Colonic mucosa (tissue), 4 donors: ENCODE data around the gene ARPC2. TPM values are rescaled to one million over a fixed set of nuclear protein-coding genes. Genes with fewer than 3 reads are reported as not detected.
A peak's percentile ranks its signal among the peaks of the same experiment; 100 is the strongest.

Source experiments
- DNase-seq: peaks from one replicate; pipeline ENCODE4 v3.0.0-alpha.2; 2020
- H3K27ac ChIP-seq: fragments of 200-600 bp; one replicate; pipeline ENCODE4 v1.8.0; 2021
- H3K27me3 ChIP-seq: fragments of 200-600 bp; one replicate; pipeline ENCODE4 v1.8.0; 2021
- H3K36me3 ChIP-seq: fragments of 200-600 bp; one replicate; pipeline ENCODE4 v1.8.0; 2021
- H3K4me1 ChIP-seq: fragments of 200-600 bp; one replicate; pipeline ENCODE4 v1.8.0; 2021; ENCODE audit warnings: mild to moderate bottlenecking
- H3K4me3 ChIP-seq: fragments of 200-600 bp; one replicate; pipeline ENCODE4 v1.8.0; 2021
- H3K9ac ChIP-seq, 2 donors: one replicate each; pipeline ENCODE4 v1.7.0; 2013; ENCODE audit warnings: control low read depth in 2 of 2, low read depth in 2 of 2, low read length in 2 of 2
- H3K9me3 ChIP-seq: fragments of 200-600 bp; one replicate; pipeline ENCODE4 v1.8.0; 2021
- intact Hi-C: fragments of 100-400 bp; cut with DNase I; formaldehyde crosslinking; loops from one replicate; pipeline ENCODE4 v1.14.1; 2022
- total RNA-seq, 2 donors: library from RNA; stranded (reverse); fragmentation: NEBNext Ultra II Directional in 1 of 2; extraction: Animal tissue kit (Norgen Biotek cat#: 25700) in 1 of 2; gene quantifications; one replicate each; pipeline ENCODE4 v1.2.1, GENCODE V29; 2021
- TF ChIP-seq, protein P1 (sequence below): fragments of 200-600 bp; IDR thresholded peaks from one replicate; pipeline ENCODE4 v1.8.0; 2022; ENCODE audit warnings: antibody characterized with exemption, mild to moderate bottlenecking
- donor health status: healthy.
- donor health status: DM: no; HTN: no; CAD: no.
- donor health status: DM: no; HTN: no; CAD: no.

ARPC2 gene
- total RNA-seq, 2 donors from 2014 or later = 282 to 346 TPM

DNA sequence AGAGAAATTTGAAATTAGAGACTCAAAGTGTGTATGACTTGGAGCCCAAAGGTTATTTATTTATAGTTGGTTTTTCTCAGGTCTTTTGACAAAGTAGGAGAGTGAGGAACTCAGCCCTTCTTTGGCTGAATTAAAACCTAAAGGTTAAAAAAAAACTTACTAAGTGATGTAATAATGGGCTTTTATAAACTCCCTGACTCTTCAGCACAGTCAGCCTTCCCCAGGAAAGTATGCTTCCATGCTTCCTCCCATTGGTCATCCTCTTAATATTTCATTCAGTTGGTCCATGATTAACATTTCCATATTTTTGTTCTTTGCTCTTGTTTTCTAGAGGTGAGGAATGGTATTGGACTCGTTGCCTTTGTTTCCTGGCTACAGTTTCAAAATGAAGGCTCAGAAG, 7.2 kb downstream of the ARPC2 start:
- H3K4me1 ChIP-seq = peaks cover 18% of the 10 kb centered on the region
- TF ChIP-seq, protein P1, sequence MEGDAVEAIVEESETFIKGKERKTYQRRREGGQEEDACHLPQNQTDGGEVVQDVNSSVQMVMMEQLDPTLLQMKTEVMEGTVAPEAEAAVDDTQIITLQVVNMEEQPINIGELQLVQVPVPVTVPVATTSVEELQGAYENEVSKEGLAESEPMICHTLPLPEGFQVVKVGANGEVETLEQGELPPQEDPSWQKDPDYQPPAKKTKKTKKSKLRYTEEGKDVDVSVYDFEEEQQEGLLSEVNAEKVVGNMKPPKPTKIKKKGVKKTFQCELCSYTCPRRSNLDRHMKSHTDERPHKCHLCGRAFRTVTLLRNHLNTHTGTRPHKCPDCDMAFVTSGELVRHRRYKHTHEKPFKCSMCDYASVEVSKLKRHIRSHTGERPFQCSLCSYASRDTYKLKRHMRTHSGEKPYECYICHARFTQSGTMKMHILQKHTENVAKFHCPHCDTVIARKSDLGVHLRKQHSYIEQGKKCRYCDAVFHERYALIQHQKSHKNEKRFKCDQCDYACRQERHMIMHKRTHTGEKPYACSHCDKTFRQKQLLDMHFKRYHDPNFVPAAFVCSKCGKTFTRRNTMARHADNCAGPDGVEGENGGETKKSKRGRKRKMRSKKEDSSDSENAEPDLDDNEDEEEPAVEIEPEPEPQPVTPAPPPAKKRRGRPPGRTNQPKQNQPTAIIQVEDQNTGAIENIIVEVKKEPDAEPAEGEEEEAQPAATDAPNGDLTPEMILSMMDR = no peak
- intact Hi-C loops = no loop called here
- no peak overlapping the region for H3K27ac ChIP-seq
- H3K9ac ChIP-seq = no peak overlapping the region
- H3K27me3 ChIP-seq = no peaks in the 10 kb centered on the region
- H3K36me3 ChIP-seq = no peaks in the 10 kb centered on the region
- DNase-seq = no peak
- no peaks in the 10 kb centered on the region for H3K9me3 ChIP-seq
- H3K4me3 ChIP-seq = no peak overlapping the region

DNA sequence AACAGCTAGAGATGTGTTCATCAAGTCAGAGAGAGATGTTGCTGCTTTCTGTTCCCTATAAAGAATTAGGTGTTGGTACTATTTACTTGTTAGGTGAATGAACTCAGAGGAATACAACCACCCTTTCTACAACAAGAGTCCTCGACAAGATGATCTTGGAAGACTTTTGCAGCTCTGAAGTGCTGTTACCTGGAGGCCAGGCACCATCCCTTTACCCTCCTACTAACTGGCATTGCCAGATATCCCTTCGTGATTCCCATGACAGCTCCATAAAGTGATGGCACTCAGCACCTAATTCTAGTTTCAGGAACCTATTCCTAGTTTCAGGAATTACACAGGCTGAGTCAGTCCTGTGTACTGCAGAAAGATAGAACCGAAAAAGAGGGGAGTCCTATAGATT, 9.9 kb downstream of the ARPC2 start:
- intact Hi-C loops = no loop called here
- H3K4me3 ChIP-seq = no peak overlapping the region
- TF ChIP-seq, protein P1 = no peak
- no peak overlapping the region for H3K9ac ChIP-seq
- no peak for DNase-seq
- no peaks in the 10 kb centered on the region for H3K9me3 ChIP-seq
- no peaks in the 10 kb centered on the region for H3K36me3 ChIP-seq
- H3K27me3 ChIP-seq = no peaks in the 10 kb centered on the region
- H3K27ac ChIP-seq = no peak overlapping the region
- peaks cover 9% of the 10 kb centered on the region for H3K4me1 ChIP-seq

DNA sequence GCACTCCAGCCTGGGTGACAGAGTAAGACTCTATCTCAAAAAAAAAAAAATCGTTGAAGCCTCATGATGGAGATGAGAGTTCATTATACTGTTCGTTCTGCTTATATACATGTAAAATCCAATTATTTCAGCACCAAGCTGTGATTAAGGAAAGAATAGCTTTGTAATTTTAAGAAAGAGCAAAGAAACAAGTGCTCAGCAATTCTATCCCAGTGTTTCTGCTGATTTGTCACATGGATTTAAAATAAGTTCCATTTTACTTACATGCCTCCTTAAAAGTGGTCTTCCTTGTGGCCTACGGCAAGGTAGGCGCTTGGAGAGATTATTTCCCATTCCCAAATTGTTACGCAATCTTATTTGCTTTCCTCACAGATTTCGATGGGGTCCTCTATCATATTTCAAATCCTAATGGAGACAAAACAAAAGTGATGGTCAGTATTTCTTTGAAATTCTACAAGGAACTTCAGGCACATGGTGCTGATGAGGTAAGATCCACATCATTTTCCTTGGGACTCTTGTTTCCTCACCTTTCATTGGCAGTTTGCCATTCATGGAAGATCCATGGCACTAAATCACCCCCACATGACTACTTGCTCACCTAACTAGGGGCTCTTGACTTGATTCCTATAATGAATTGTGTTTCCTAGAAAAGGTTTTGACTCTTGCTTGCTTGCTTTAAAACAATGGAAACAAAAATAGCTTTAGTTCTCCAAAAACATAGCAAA, 11.5 kb downstream of the ARPC2 start:
- Histone ChIP-seq H3K9ac (no peak overlapping the region), H3K9me3 (no peaks in the 10 kb centered on the region), H3K27me3 (no peaks in the 10 kb centered on the region), H3K4me1 (peaks cover 7% of the 10 kb centered on the region), H3K4me3 (no peak overlapping the region), H3K36me3 (no peaks in the 10 kb centered on the region), H3K27ac (peak overlapping the region; percentile 67)
- intact Hi-C loops = no loop called here
- TF ChIP-seq, protein P1 = no peak
- DNase-seq = no peak

DNA sequence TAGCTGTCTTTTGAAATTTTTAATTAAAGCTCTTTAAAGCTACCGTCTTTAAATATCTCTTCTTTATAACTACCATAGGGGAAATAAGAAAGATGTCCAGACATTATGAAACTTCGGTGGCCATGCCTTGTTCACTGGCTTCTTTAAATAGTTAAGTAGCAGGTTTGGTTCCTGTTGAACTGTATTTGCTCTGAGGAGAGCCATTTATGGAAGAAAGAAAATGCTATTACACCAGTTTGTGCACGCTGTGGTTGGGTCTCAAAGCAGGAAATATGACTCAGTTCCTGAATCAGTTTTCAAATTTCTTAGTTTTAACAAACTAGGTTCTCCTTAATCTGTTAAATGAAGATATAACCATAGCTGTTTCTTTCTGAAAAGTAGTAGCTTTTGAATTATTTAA, 12.2 kb downstream of the ARPC2 start:
- no peaks in the 10 kb centered on the region for H3K36me3 ChIP-seq
- no peak overlapping the region for H3K9ac ChIP-seq
- peak overlapping the region; percentile 67 for H3K27ac ChIP-seq
- intact Hi-C loops = no loop called here
- H3K9me3 ChIP-seq = no peaks in the 10 kb centered on the region
- no peaks in the 10 kb centered on the region for H3K27me3 ChIP-seq
- H3K4me3 ChIP-seq = no peak overlapping the region
- TF ChIP-seq, protein P1 = no peak
- no peak for DNase-seq
- peaks cover 7% of the 10 kb centered on the region for H3K4me1 ChIP-seq

DNA sequence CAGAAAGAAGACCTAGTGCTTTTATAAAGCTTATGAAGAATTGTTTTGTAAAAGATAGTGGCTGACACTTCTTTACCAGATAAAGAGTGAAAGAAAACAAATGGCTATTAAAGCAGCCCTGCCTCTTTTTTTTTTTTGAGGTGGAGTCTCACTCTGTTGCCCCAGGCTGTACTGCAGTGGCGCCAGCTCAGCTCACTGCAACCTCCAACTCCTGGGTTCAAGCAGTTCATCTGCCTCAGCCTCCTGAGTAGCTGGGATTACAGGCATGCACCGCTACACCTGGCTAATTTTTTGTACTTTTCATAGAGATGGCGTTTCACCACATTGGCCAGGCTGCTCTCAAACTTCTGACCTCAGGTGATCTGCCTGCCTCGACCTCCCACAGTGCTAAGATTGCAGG, 12.9 kb downstream of the ARPC2 start:
- no peak overlapping the region for H3K4me3 ChIP-seq
- H3K9me3 ChIP-seq = no peaks in the 10 kb centered on the region
- no peaks in the 10 kb centered on the region for H3K36me3 ChIP-seq
- H3K4me1 ChIP-seq = peaks cover 7% of the 10 kb centered on the region
- TF ChIP-seq, protein P1 = no peak
- no peak overlapping the region for H3K9ac ChIP-seq
- H3K27me3 ChIP-seq = no peaks in the 10 kb centered on the region
- peak; percentile 43 for DNase-seq
- intact Hi-C loops = no loop called here
- H3K27ac ChIP-seq = peak overlapping the region; percentile 67
